ENCODE data around the gene NFIA.

NFIA gene

GRCh38 chr1:61226791-61227567 lies 144.6 kb downstream of the NFIA start:
- no peak for DNase-seq

GRCh38 chr1:61227857-61228550 lies 145.6 kb downstream of the NFIA start:
- no peak for DNase-seq

DNA sequence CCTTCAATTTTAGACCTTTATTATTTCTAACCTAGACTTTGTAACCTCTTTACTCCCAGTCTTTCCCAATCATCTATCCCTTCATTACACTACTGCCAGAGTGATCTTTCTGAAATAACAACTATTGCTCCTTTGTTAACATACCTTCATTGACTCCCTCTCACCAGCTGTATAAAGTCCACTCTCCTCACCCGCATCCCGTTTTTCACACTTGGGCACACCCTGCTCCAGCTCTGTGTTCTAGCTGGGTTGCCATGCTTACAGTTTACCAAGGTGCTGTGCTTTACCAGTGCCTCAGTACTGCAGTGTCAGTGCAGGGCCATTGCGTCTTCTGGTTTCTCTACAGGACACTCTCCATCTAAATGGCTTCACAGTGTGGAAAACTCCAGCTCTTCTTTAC lies 148.2 kb downstream of the NFIA start:
- DNase-seq, result no peak

DNA sequence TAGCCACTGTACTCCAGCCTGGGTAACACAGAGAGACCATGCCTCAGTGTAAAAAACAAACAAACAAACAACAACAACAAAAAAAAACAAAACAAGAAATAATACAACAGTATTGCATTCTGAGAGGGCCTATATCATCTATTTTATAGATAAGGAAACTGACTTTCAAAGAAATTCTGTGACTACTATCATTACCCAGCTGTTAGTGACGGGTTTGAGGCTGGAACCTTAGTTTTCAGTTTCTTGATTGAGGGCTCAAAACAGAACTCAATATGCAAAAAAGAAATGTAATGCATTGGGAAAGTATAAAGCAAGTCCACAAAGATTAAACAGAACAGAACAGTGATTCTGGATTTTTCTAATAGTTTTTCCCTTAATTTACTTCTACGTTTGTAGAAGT lies 149.4 kb downstream of the NFIA start:
- DNase-seq, result no peak

GRCh38 chr1:61233121-61233660 lies 150.8 kb downstream of the NFIA start:
- DNase-seq, result no peak

GRCh38 chr1:61234587-61234919 lies 152.2 kb downstream of the NFIA start:
- DNase-seq, result no peak

GRCh38 chr1:61237147-61237546 lies 154.8 kb downstream of the NFIA start:
- DNase-seq, result no peak

- DNase-seq, result no peak
These were observed 155.4 kb downstream of the NFIA start for GRCh38 chr1:61237659-61238358.

- no peak for DNase-seq
These were observed 156.0 kb downstream of the NFIA start for GRCh38 chr1:61238359-61238665.

GRCh38 chr1:61240878-61241277 lies 158.5 kb downstream of the NFIA start:
- no peak for DNase-seq

- DNase-seq, result no peak
These were observed 159.1 kb downstream of the NFIA start for GRCh38 chr1:61241411-61241838.

DNA sequence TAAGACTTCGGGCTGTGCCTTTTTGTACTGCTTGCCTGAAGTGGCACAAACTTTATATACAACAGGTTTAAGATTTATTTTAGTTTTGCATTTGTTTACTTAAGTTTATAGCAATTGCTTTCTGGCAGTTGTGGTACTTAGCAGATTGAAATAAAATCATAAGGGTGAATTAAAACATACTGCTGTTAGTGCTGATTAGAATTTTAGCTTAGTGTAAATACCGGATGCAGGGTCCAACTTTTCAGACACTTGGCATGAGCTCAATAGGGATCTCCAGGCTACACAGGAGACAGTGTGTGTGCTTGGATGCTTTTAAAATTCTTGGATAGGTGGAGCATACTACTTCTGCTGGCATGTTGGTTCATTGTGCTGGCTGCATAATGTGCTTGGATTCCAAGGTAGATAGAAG lies 159.6 kb downstream of the NFIA start:
- no peak for DNase-seq

DNA sequence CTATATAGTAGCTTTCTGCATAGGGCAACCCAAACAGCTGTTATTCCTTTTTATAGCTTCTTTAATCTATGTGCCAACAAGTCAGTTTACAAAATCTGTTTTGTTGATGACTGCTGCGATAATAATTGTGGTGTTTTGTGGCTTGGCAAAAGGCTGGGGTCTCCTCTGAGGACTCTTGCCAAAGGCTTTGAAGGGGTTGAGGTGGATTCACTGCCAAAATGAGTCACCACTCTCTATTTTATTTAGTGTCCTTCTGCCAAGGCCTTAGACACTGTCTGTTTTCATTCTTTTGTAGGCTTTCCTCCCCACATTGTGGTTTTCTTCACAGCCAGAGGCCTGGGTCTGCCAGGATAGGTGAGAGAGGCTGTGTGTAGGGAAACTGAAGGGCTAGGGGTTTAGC lies 161.8 kb downstream of the NFIA start:
- DNase-seq, result no peak

GRCh38 chr1:61245696-61246400 lies 163.5 kb downstream of the NFIA start:
- no peak for DNase-seq

DNA sequence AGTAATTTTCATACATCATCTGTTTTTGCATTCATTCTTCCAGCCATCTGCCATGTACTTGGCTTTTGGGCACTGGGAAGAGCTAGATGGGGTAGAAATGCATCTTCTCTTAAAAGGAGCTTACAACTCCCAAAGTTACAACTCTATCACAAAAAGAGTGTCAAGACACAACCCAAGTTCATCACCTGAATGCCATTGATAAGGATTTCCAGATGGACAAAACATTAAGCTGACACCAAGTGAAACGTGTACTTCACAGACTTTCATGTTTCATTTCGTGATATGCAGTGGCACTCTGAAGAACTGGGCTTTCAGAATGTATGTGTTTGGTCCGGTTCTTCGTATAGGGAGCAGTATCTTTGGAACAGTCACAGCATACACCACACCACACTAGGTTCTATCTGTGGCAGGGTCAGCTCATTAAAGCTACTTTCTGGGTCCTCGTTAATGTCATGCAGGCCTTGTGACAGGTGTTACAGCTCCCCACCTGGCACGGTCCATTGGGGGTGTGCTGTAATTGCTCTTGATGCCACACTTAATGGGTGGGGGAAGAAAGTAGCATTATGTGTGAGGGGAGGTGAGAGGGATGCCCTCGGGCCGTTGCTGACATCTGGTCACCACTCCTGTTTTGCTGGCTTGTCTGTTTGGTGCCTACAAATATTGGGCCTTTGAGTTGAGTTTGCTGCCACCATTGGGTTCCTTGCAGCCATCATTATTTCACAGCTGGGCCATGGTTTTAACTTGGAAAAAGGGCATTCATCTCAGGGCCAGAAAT lies 164.9 kb downstream of the NFIA start:
- no peak for DNase-seq

DNA sequence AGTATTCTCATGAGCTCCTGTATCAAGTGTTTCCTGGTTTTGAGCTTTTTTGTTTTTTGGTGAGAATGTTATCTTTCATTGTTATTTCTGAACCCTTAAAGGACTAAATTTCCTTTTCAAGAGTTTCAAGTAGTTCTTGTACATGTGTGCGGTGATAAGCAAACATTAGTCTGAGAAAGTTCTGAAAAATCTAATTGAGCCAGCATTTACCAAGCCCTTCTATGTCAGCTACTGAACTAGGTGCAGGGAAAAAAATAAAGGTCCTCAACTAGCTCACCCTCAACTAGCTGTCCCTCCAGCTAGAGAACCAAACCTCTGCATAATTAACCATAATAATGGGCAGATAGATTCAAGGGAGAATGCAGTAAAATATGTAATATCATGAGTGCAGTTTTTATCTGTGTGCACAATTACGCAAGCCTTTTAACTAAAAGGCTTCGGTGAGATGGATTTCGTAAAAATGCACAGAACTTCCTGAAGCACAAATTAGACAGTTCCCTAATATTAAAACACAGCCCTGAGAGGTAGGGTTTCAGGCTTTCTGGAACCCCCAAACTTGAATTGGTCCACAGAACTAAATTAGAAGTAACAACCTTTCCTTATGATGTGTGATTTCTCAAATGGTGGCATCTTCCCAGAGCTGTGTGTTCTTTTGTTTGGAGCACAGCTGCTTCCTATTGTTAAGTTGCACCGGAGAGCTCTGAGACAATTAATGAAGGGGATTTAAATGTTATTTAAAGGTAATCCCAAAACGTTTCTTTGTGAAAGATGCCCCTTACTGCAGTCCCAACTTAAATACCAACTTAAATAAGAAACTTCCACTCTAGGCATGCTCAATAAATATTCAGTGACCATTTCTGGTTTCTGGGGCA lies 165.8 kb downstream of the NFIA start:
- DNase-seq, result no peak

DNA sequence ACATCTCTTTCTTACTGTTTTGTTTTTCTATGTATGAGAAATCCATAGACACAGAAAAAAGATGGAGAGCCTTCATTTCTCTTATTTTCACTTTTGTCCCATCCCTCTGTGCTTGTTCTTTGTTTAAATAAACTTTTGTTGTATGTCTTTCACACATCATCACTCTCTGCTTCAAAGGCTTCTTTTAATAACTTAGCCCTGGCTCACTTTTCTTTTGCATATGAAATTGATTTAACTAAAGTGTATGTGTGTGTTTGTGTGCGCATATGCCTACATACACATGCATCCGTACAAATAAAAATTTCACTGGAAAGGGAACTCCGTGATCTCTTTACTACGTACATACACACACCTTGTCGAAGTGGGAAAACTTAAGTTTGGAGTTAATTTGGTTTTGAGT lies 168.6 kb downstream of the NFIA start:
- no peak for DNase-seq

DNA sequence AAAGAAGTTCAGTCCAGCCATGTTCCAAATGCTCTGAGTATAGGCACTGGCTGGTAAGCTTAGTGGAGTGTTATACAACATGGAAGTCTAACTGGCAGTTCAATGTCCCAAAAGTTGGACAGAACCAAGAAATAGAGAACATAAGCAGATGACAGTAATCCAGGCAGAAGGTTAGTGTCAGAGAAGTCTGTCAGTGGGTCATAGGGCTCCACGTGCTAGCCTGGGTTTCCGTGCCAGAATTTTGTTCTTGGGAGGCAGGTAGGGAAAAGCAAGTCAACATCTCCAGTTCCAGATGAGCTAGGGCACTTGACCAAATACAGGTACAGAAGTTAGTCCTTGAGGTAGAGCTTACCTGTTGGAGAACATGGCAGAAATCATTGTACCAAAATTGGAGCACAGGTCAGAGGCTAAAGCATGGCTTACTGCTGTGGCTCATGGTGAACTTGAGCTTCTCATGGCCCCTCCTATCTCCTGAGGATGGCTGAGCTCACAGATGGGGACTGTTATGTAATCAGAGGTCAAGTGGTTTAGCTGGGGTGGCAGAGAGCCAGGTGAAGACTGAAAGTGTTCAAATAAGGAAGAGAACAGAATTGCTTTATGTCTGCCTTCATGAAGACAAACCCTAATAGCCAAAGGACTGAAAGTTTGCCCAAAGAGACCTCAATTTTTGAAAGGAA lies 170.8 kb downstream of the NFIA start:
- DNase-seq, result no peak

- no peak for DNase-seq
These were observed 171.7 kb downstream of the NFIA start for GRCh38 chr1:61253912-61254633.

All from activated CD4-positive, alpha-beta T cell treated with anti-CD3 and anti-CD28 coated beads, Interleukin-2, amount 50 U/mL, for 1 hour (primary cell).